Colonic mucosa (tissue), 4 donors: Measurements from ENCODE around the gene RRM2. TPM values are rescaled to one million over a fixed set of nuclear protein-coding genes. Genes with fewer than 3 reads are reported as not detected.

Source experiments
- DNase-seq: peaks from one replicate; pipeline ENCODE4 v3.0.0-alpha.2; 2020
- H3K27ac ChIP-seq: fragments of 200-600 bp; one replicate; pipeline ENCODE4 v1.8.0; 2021
- H3K27me3 ChIP-seq: fragments of 200-600 bp; one replicate; pipeline ENCODE4 v1.8.0; 2021
- H3K36me3 ChIP-seq: fragments of 200-600 bp; one replicate; pipeline ENCODE4 v1.8.0; 2021
- H3K4me1 ChIP-seq: fragments of 200-600 bp; one replicate; pipeline ENCODE4 v1.8.0; 2021; ENCODE audit warnings: mild to moderate bottlenecking
- H3K4me3 ChIP-seq: fragments of 200-600 bp; one replicate; pipeline ENCODE4 v1.8.0; 2021
- H3K9ac ChIP-seq, 2 donors: one replicate each; pipeline ENCODE4 v1.7.0; 2013; ENCODE audit warnings: control low read depth in 2 of 2, low read depth in 2 of 2, low read length in 2 of 2
- H3K9me3 ChIP-seq: fragments of 200-600 bp; one replicate; pipeline ENCODE4 v1.8.0; 2021
- CTCF ChIP-seq: fragments of 200-600 bp; IDR thresholded peaks from one replicate; pipeline ENCODE4 v1.8.0; 2022; ENCODE audit warnings: antibody characterized with exemption, mild to moderate bottlenecking
- intact Hi-C: fragments of 100-400 bp; cut with DNase I; formaldehyde crosslinking; loops from one replicate; pipeline ENCODE4 v1.14.1; 2022
- total RNA-seq, 2 donors: library from RNA; stranded (reverse); fragmentation: NEBNext Ultra II Directional in 1 of 2; extraction: Animal tissue kit (Norgen Biotek cat#: 25700) in 1 of 2; gene quantifications; one replicate each; pipeline ENCODE4 v1.2.1, GENCODE V29; 2021
- donor health status: healthy.
- donor health status: DM: no; HTN: no; CAD: no.
- donor health status: DM: no; HTN: no; CAD: no.

Gene RRM2
- total RNA-seq, 2 donors from 2014 or later: 54.3 to 216 TPM

- Histone ChIP-seq H3K9me3 (no peaks in the 10 kb centered on the region), H3K27ac (no peak overlapping the region), H3K36me3 (no peaks in the 10 kb centered on the region), H3K4me1 (no peaks in the 10 kb centered on the region), H3K9ac (no peak overlapping the region), H3K4me3 (no peak overlapping the region), H3K27me3 (peaks cover 7% of the 10 kb centered on the region)
- no peak for DNase-seq
- intact Hi-C loops: no loop called here
- TF ChIP-seq CTCF: no peak
These were observed 28.2 kb upstream of the RRM2 start for GRCh38 chr2:10094271-10094814.

GRCh38 chr2:10095175-10095574 lies 27.4 kb upstream of the RRM2 start:
- no peak for DNase-seq
- no peaks in the 10 kb centered on the region for H3K9me3 ChIP-seq
- H3K36me3 ChIP-seq: no peaks in the 10 kb centered on the region
- intact Hi-C loops: no loop called here
- H3K4me3 ChIP-seq: no peak overlapping the region
- no peaks in the 10 kb centered on the region for H3K4me1 ChIP-seq
- no peak overlapping the region for H3K9ac ChIP-seq
- H3K27me3 ChIP-seq: peaks cover 7% of the 10 kb centered on the region
- TF ChIP-seq CTCF: no peak
- no peak overlapping the region for H3K27ac ChIP-seq

- H3K9ac ChIP-seq: no peak overlapping the region
- intact Hi-C loops: no loop called here
These were observed 25.9 kb upstream of the RRM2 start for GRCh38 chr2:10096641-10097040.

GRCh38 chr2:10097352-10098148 lies 25.0 kb upstream of the RRM2 start:
- no peak overlapping the region for H3K27ac ChIP-seq
- no peaks in the 10 kb centered on the region for H3K36me3 ChIP-seq
- H3K9me3 ChIP-seq: no peaks in the 10 kb centered on the region
- intact Hi-C loops: no loop called here
- peak; percentile 92 for TF ChIP-seq CTCF
- H3K27me3 ChIP-seq: no peaks in the 10 kb centered on the region
- DNase-seq: peak; percentile 74
- no peak overlapping the region for H3K4me3 ChIP-seq
- no peaks in the 10 kb centered on the region for H3K4me1 ChIP-seq
- H3K9ac ChIP-seq: no peak overlapping the region

More at GRCh38 chr2:10096641-10097040, 25.9 kb upstream of the RRM2 start:
- DNase-seq: no peak
- Histone ChIP-seq H3K4me1 (no peaks in the 10 kb centered on the region), H3K27me3 (peaks cover under 1% of the 10 kb centered on the region), H3K36me3 (no peaks in the 10 kb centered on the region), H3K4me3 (no peak overlapping the region), H3K27ac (no peak overlapping the region), H3K9me3 (no peaks in the 10 kb centered on the region)
- TF ChIP-seq CTCF: no peak

- DNase-seq: no peak
- TF ChIP-seq CTCF: no peak
- intact Hi-C loops: no loop called here
- no peaks in the 10 kb centered on the region for H3K27me3 ChIP-seq
- no peak overlapping the region for H3K4me3 ChIP-seq
- no peaks in the 10 kb centered on the region for H3K36me3 ChIP-seq
- H3K9me3 ChIP-seq: no peaks in the 10 kb centered on the region
- no peak overlapping the region for H3K27ac ChIP-seq
- no peak overlapping the region for H3K9ac ChIP-seq
- no peaks in the 10 kb centered on the region for H3K4me1 ChIP-seq
These were observed 21.0 kb upstream of the RRM2 start for GRCh38 chr2:10101491-10101890.
